GM12878 (cell line): ENCODE results near the gene MCC. TPM values are rescaled to one million over a fixed set of nuclear protein-coding genes. Genes with fewer than 3 reads are reported as not detected.

ENCODE experiments used
- ATAC-seq: fragments of 200-7000 bp; cut with Tn5 transposase; 3 replicates; pipeline ENCODE4 v1.9.1; 2020; ENCODE audit warnings: mild to moderate bottlenecking, moderate library complexity
- BruUV-seq: library from RNA; stranded (reverse); fragments of 400-500 nt; replicated peaks from 2 replicates; lab custom pipeline; 2021; lab: Mats Ljungman, UMichigan
- CTCF ChIA-PET: fragments of 300-600 bp; sonication (Branson Sonifier 250); formaldehyde crosslinking; extraction: SDS; loops from one replicate; lab custom pipeline; 2021; ENCODE audit warnings: inconsistent platforms; lab: Yijun Ruan, JAX
- POLR2A ChIA-PET: fragments of 350-600 bp; formaldehyde crosslinking; extraction: SDS; loops from one replicate; lab custom pipeline; 2021; ENCODE audit warnings: inconsistent platforms; lab: Charles Lee
- RAD21 ChIA-PET: fragments of 300-600 bp; sonication (Branson Sonifier 250); formaldehyde crosslinking; loops from one replicate; lab custom pipeline; 2023; ENCODE audit warnings: antibody characterized with exemption; ENCODE audit not compliant: unreplicated experiment; lab: Charles Lee
- SMC1A ChIA-PET: fragments of 300-600 bp; sonication (Branson Sonifier 250); formaldehyde crosslinking; loops from one replicate; lab custom pipeline; 2023; ENCODE audit not compliant: unreplicated experiment, uncharacterized antibody; lab: Charles Lee
- DNase-seq: peaks from one replicate; pipeline ENCODE4 v3.0.0-alpha.2; 2011; ENCODE audit warnings: low read depth, low spot score
- FAIRE-seq: peaks from 3 replicates; lab custom pipeline; 2011; peaks lifted over from hg19 to GRCh38; lab: Jason Lieb, UNC
- H2AFZ ChIP-seq: 2 replicates; pipeline ENCODE4 v1.6.0; 2011; ENCODE audit warnings: low read depth, low read length, control low read depth; ENCODE audit not compliant: control insufficient read depth
- H3K27ac ChIP-seq: 2 replicates; pipeline ENCODE4 v1.5.1; 2011; ENCODE audit warnings: control low read depth; ENCODE audit not compliant: control insufficient read depth, insufficient read depth
- H3K27me3 ChIP-seq, 2 experiments: replicated peaks in 1 of 2; 2 replicates each; pipeline versions ENCODE4 v1.6.0 to v1.6.1; 2011; ENCODE audit warnings: low read length in 1 of 2; ENCODE audit not compliant: control insufficient read depth in 2 of 2, insufficient read depth in 2 of 2
- H3K36me3 ChIP-seq, 2 experiments: 2 replicates each; pipeline ENCODE4 v1.5.1; 2011; ENCODE audit warnings: low read length in 1 of 2; ENCODE audit not compliant: control insufficient read depth in 2 of 2, insufficient read depth in 2 of 2
- H3K4me1 ChIP-seq: 2 replicates; pipeline ENCODE4 v1.6.1; 2011; ENCODE audit warnings: mild to moderate bottlenecking, low read length, moderate library complexity, mixed read lengths; ENCODE audit not compliant: control insufficient read depth, insufficient read depth
- H3K4me2 ChIP-seq: 2 replicates; pipeline ENCODE4 v1.6.0; 2011; ENCODE audit warnings: control low read depth; ENCODE audit not compliant: control insufficient read depth, insufficient read depth
- H3K4me3 ChIP-seq: fragments of 200-600 bp; sonication (generic); 2 replicates; pipeline ENCODE4 v1.5.1; 2016
- H3K79me2 ChIP-seq: 2 replicates; pipeline ENCODE4 v1.6.0; 2011; ENCODE audit warnings: low read length; ENCODE audit not compliant: control insufficient read depth, insufficient read depth
- H3K9ac ChIP-seq: 2 replicates; pipeline ENCODE4 v1.8.0; 2011; ENCODE audit warnings: low read length, control low read depth, mixed read lengths; ENCODE audit not compliant: control insufficient read depth, insufficient read depth
- H3K9me3 ChIP-seq: replicated peaks from 3 replicates; pipeline ENCODE4 v1.5.1; 2011; ENCODE audit warnings: mild to moderate bottlenecking, low read length; ENCODE audit not compliant: control insufficient read depth, insufficient read depth
- H4K20me1 ChIP-seq: 2 replicates; pipeline ENCODE4 v1.6.0; 2011; ENCODE audit not compliant: control insufficient read depth, insufficient read depth
- E4F1 ChIP-seq: fragments of 450-650 bp; IDR thresholded peaks from 2 replicates; pipeline ENCODE4 v1.6.1; 2018; ENCODE audit warnings: borderline replicate concordance, mild to moderate bottlenecking; ENCODE audit not compliant: partially characterized antibody
- EZH2 ChIP-seq: IDR thresholded peaks from 2 replicates; pipeline ENCODE4 v1.6.1; 2012; ENCODE audit warnings: low read depth, mild to moderate bottlenecking, control low read depth, inconsistent platforms, low read length, borderline replicate concordance; ENCODE audit not compliant: control insufficient read depth
- IKZF2 ChIP-seq, 2 experiments: fragments of 450-650 bp; IDR thresholded peaks; 2 replicates each; pipeline ENCODE4 v1.6.1; 2017; ENCODE audit warnings: mild to moderate bottlenecking in 2 of 2, moderate library complexity in 2 of 2
- IRF3 ChIP-seq: fragments of 450-650 bp; IDR thresholded peaks from 2 replicates; pipeline ENCODE4 v1.6.1; 2014; ENCODE audit warnings: mild to moderate bottlenecking
- KLF5 ChIP-seq: fragments of 450-650 bp; IDR thresholded peaks from 2 replicates; pipeline ENCODE4 v1.6.1; 2014; ENCODE audit warnings: mild to moderate bottlenecking; ENCODE audit not compliant: partially characterized antibody
- NFIC ChIP-seq: IDR thresholded peaks from 2 replicates; pipeline ENCODE4 v1.6.1; 2012; ENCODE audit warnings: low read depth, mild to moderate bottlenecking, inconsistent platforms, low read length, moderate library complexity
- NFXL1 ChIP-seq: fragments of 450-650 bp; IDR thresholded peaks from 2 replicates; pipeline ENCODE4 v1.6.1; 2017; ENCODE audit warnings: antibody characterized with exemption, mild to moderate bottlenecking, borderline replicate concordance
- POLR2A ChIP-seq: IDR thresholded peaks from 2 replicates; pipeline ENCODE4 v1.6.1; 2011; ENCODE audit warnings: low read depth, mild to moderate bottlenecking, low read length
- SP1 ChIP-seq: IDR thresholded peaks from one replicate; pipeline ENCODE4 v1.6.1; 2011; ENCODE audit warnings: low read depth, low read length
- SPI1 ChIP-seq: IDR thresholded peaks from 2 replicates; pipeline ENCODE4 v1.6.1; 2011; ENCODE audit warnings: low read depth, mild to moderate bottlenecking, low read length, moderate library complexity, borderline replicate concordance; ENCODE audit not compliant: insufficient read depth
- TCF7 ChIP-seq: IDR thresholded peaks from 2 replicates; pipeline ENCODE4 v1.6.1; 2014; ENCODE audit warnings: antibody characterized with exemption, borderline replicate concordance
- ZBED1 ChIP-seq: IDR thresholded peaks from 2 replicates; pipeline ENCODE4 v1.6.1; 2016; ENCODE audit warnings: borderline replicate concordance
- ZBTB11 ChIP-seq: fragments of 450-650 bp; formaldehyde crosslinking; IDR thresholded peaks from 2 replicates; pipeline ENCODE4 v1.5.0; 2022; ENCODE audit warnings: mild to moderate bottlenecking, missing genetic modification characterization
- ZNF207 ChIP-seq: fragments of 450-650 bp; IDR thresholded peaks from 2 replicates; pipeline ENCODE4 v1.6.1; 2014; ENCODE audit warnings: antibody characterized with exemption, mild to moderate bottlenecking, borderline replicate concordance
- WGBS: methylation state at CpG from one replicate; pipeline ENCODE4 v1.1.6; 2016; ENCODE audit warnings: low lambda C conversion rate; ENCODE audit not compliant: insufficient replicate concordance, insufficient coverage; ENCODE audit errors: missing lambda C conversion rate; 5-methylcytosine and 5-hydroxymethylcytosine counted together
- in situ Hi-C: fragments of 300-500 bp; cut with MboI; formaldehyde crosslinking; loops from 9 replicates; pipeline ENCODE4 v1.14.3; 2018; ENCODE audit warnings: mixed read lengths
- intact Hi-C: fragments of 100-400 bp; cut with micrococcal nuclease; formaldehyde crosslinking; loops from one replicate; pipeline ENCODE4 v1.14.2; 2022; ENCODE audit not compliant: unreplicated experiment
- polyA plus RNA-seq, 11 experiments: library from polyadenylated mRNA; depleted of rRNA in 4 of 11; unstranded in 6 of 11; stranded (reverse) in 5 of 11; fragments of >200 nt; fragmentation: Nextera tagmentation in 4 of 11; fragmentation: Illumina TruSeq in 1 of 11; extraction: Ambion mirVana in 4 of 11; extraction: Trizol in 1 of 11; gene quantifications; 1 replicate in 1 of 11; 2 replicates in 10 of 11; pipeline versions ENCODE4 v1.2.1 to v1.2.3, GENCODE V29; 2011 to 2016; ENCODE audit warnings: inconsistent platforms in 2 of 11, missing spikeins in 2 of 11, low read depth in 1 of 11
- total RNA-seq, 4 experiments: library from RNA; depleted of rRNA in 3 of 4; stranded (reverse); fragments of >200 nt in 3 of 4; fragmentation: Illumina TruSeq in 1 of 4; extraction: Trizol in 1 of 4; gene quantifications; 2 replicates each; pipeline versions ENCODE4 v1.2.1 to v1.2.3, GENCODE V29; 2013 to 2021

Gene MCC
- total and polyA plus RNA-seq, 10 of the 15 experiments (the other 5 are each of a cell fraction or from before 2014, with no cell fraction given), result 0.03 to 0.86 (median 0.16) TPM

GRCh38 chr5:113133211-113133975 lies 354.9 kb downstream of the MCC start:
- no peak overlapping the region for H3K4me3 ChIP-seq
- WGBS, result 79% methylated on average over 3 of the region's 3 CpGs
- no peaks in the 10 kb centered on the region for H3K4me1 ChIP-seq
- no TSS peak for BruUV-seq
- in situ Hi-C loops, result no loop called here
- no peak overlapping the region for H3K27ac ChIP-seq
- ChIA-PET POLR2A (no interaction called here), CTCF (no interaction called here), RAD21 (interaction anchor here (0.8 kb wide), 1 partner anchor 8 kb away, joined by 3 read pairs; no protein-coding TSS in a partner anchor), SMC1A (no interaction called here)
- H3K36me3 ChIP-seq, result no peaks in the 10 kb centered on the region
- H3K9ac ChIP-seq, result no peak overlapping the region
- no peak for FAIRE-seq
- no peaks in the 10 kb centered on the region for H3K9me3 ChIP-seq
- intact Hi-C loops, result no loop called here
- ATAC-seq, result no peak
- no peak for DNase-seq
- no peaks in the 10 kb centered on the region for H4K20me1 ChIP-seq
- no peak overlapping the region for H2AFZ ChIP-seq
- no peak overlapping the region for H3K4me2 ChIP-seq
- H3K27me3 ChIP-seq, result no peaks in the 10 kb centered on the region
- H3K79me2 ChIP-seq, result no peaks in the 10 kb centered on the region
- TF ChIP-seq KLF5, result no peak
- no peak for TF ChIP-seq ZBTB11
- no peak for TF ChIP-seq NFIC
- TF ChIP-seq SPI1, result no peak
- no peak for TF ChIP-seq IRF3
- no peak for TF ChIP-seq ZNF207
- TF ChIP-seq TCF7, result no peak
- TF ChIP-seq E4F1, result no peak
- no peak for TF ChIP-seq NFXL1
- TF ChIP-seq IKZF2 (IDR thresholded peaks at IDR 0.05), result no peak
- TF ChIP-seq EZH2, result no peak
- TF ChIP-seq ZBED1, result no peak
- no peak for TF ChIP-seq POLR2A
- TF ChIP-seq SP1, result no peak
